ENCODE data around the gene MOXD1.

DNA sequence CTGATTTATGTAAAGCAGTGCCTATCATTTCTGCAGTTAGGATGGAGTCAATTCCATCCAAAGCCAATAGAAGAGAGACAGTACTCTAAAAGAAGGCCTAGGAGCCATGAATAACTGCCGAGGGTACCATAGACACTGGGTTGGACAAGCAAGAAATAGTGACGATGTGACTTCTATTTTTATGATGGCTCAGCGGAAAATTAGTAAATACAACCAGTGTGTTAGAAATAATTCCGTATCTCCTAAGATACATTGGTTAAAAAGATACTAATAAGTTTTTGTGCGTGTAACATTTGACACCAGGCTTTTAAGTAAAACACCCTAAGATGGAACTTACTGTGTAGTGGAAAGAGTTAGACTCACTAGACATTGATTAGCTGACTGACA lies 45.6 kb upstream of the MOXD1 start:
- TF ChIP-seq, protein P1, sequence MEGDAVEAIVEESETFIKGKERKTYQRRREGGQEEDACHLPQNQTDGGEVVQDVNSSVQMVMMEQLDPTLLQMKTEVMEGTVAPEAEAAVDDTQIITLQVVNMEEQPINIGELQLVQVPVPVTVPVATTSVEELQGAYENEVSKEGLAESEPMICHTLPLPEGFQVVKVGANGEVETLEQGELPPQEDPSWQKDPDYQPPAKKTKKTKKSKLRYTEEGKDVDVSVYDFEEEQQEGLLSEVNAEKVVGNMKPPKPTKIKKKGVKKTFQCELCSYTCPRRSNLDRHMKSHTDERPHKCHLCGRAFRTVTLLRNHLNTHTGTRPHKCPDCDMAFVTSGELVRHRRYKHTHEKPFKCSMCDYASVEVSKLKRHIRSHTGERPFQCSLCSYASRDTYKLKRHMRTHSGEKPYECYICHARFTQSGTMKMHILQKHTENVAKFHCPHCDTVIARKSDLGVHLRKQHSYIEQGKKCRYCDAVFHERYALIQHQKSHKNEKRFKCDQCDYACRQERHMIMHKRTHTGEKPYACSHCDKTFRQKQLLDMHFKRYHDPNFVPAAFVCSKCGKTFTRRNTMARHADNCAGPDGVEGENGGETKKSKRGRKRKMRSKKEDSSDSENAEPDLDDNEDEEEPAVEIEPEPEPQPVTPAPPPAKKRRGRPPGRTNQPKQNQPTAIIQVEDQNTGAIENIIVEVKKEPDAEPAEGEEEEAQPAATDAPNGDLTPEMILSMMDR (IDR thresholded peaks at IDR 0.05), result no peak
- no peak for TF ChIP-seq POLR2A (IDR thresholded peaks at IDR 0.05)
- TF ChIP-seq EP300 (IDR thresholded peaks at IDR 0.05), result no peak
- TF ChIP-seq POLR2AphosphoS5 (IDR thresholded peaks at IDR 0.05), result no peak

Measured in gastroesophageal sphincter (tissue), 3 donors.